Endothelial cell of hepatic sinusoid (primary cell): ENCODE measurements around the gene ZNF33B.
"Not testable (repeated sequence)": the region's sequence is repeated elsewhere in the genome, so short reads cannot be mapped to it uniquely, and the experiment has no call there.

Experiments used
- in situ Hi-C: cut with HindIII; loops from 2 replicates; pipeline ENCODE4 v1.10.0; 2017; ENCODE audit warnings: low sequenced_read_pairs

Gene ZNF33B

GRCh38 chr10:42638055-42638820 lies at the start of gene ZNF33B:
TSS of gene ZNF33B (minus strand) at chr10:42638570. CDS start at chr10:42636928, 1,642 bp downstream.
- in situ Hi-C loops = no loop called here

GRCh38 chr10:42684517-42684916 lies 46.1 kb upstream of the ZNF33B start:
- in situ Hi-C loops = no loop called here

- in situ Hi-C loops = no loop called here
Measured at GRCh38 chr10:42680267-42680666, 41.9 kb upstream of the ZNF33B start.

GRCh38 chr10:42665181-42665979 lies 27.0 kb upstream of the ZNF33B start:
- in situ Hi-C loops = not testable (repeated sequence)

- in situ Hi-C loops = no loop called here
Measured at GRCh38 chr10:42654419-42654818, 16.0 kb upstream of the ZNF33B start.

GRCh38 chr10:42652858-42653257 lies 14.5 kb upstream of the ZNF33B start:
- in situ Hi-C loops = no loop called here

- in situ Hi-C loops = no loop called here
Measured at GRCh38 chr10:42650374-42650773, 12.0 kb upstream of the ZNF33B start.

GRCh38 chr10:42648512-42648911 lies 10.1 kb upstream of the ZNF33B start:
- in situ Hi-C loops = no loop called here

- in situ Hi-C loops = no loop called here
Measured at GRCh38 chr10:42646687-42647640, 8.6 kb upstream of the ZNF33B start.

- in situ Hi-C loops = no loop called here
Measured at GRCh38 chr10:42646214-42646613, 7.8 kb upstream of the ZNF33B start.

GRCh38 chr10:42645516-42645915 lies 7.1 kb upstream of the ZNF33B start:
- in situ Hi-C loops = no loop called here

GRCh38 chr10:42645103-42645502 lies 6.7 kb upstream of the ZNF33B start:
- in situ Hi-C loops = no loop called here

- in situ Hi-C loops = no loop called here
Measured at GRCh38 chr10:42640610-42641229, 2.4 kb upstream of the ZNF33B start.

- in situ Hi-C loops = no loop called here
Measured at GRCh38 chr10:42638821-42639270, 476 bp upstream of the ZNF33B start.

- in situ Hi-C loops = no loop called here
Measured at GRCh38 chr10:42637648-42638054, 719 bp downstream of the ZNF33B start.

GRCh38 chr10:42637142-42637541 lies 1.2 kb downstream of the ZNF33B start:
- in situ Hi-C loops = no loop called here

- in situ Hi-C loops = no loop called here
Measured at GRCh38 chr10:42635098-42635497, 3.3 kb downstream of the ZNF33B start.

- in situ Hi-C loops = no loop called here
Measured at GRCh38 chr10:42632564-42632963, 5.8 kb downstream of the ZNF33B start.

GRCh38 chr10:42630537-42631134 lies 7.7 kb downstream of the ZNF33B start:
- in situ Hi-C loops = no loop called here

GRCh38 chr10:42623929-42624328 lies 14.4 kb downstream of the ZNF33B start:
- in situ Hi-C loops = no loop called here
